ENCODE results near the gene OMA1.
A peak's percentile ranks its signal among the peaks of the same experiment; 100 is the strongest.

The OMA1 gene

GRCh38 chr1:58456470-58456869 is 90.1 kb downstream of the OMA1 start:
- no peak for DNase-seq

- DNase-seq, result no peak
Measured at GRCh38 chr1:58454807-58455206, 91.7 kb downstream of the OMA1 start.

GRCh38 chr1:58454385-58454784 is 92.1 kb downstream of the OMA1 start:
- DNase-seq, result no peak

- DNase-seq, result no peak
Measured at GRCh38 chr1:58451560-58452191, 94.8 kb downstream of the OMA1 start.

- DNase-seq, result no peak
Measured at GRCh38 chr1:58447886-58448285, 98.6 kb downstream of the OMA1 start.

GRCh38 chr1:58447042-58447441 is 99.5 kb downstream of the OMA1 start:
- peak; percentile 23 for DNase-seq

GRCh38 chr1:58446368-58446767 is 100.2 kb downstream of the OMA1 start:
- peak; percentile 61 for DNase-seq

- no peak for DNase-seq
Measured at GRCh38 chr1:58443986-58444868, 102.3 kb downstream of the OMA1 start.

GRCh38 chr1:58442114-58442513 is 104.4 kb downstream of the OMA1 start:
- DNase-seq, result peak; percentile 83

GRCh38 chr1:58441699-58442098 is 104.8 kb downstream of the OMA1 start:
- DNase-seq, result peak; percentile 90

GRCh38 chr1:58440696-58441095 is 105.8 kb downstream of the OMA1 start:
- DNase-seq, result no peak

GRCh38 chr1:58439946-58440345 is 106.6 kb downstream of the OMA1 start:
- DNase-seq, result no peak

GRCh38 chr1:58438468-58438867 is 108.1 kb downstream of the OMA1 start:
- peak; percentile 80 for DNase-seq

- DNase-seq, result peak; percentile 16
Measured at GRCh38 chr1:58437623-58438022, 108.9 kb downstream of the OMA1 start.

GRCh38 chr1:58436615-58437297 is 109.8 kb downstream of the OMA1 start:
- DNase-seq, result no peak

GRCh38 chr1:58435376-58435775 is 111.2 kb downstream of the OMA1 start:
- DNase-seq, result no peak

GRCh38 chr1:58434607-58435006 is 111.9 kb downstream of the OMA1 start:
- DNase-seq, result no peak

GRCh38 chr1:58434181-58434580 is 112.3 kb downstream of the OMA1 start:
- DNase-seq, result no peak

- DNase-seq, result peak; percentile 80
Measured at GRCh38 chr1:58432851-58433668, 113.5 kb downstream of the OMA1 start.

- no peak for DNase-seq
Measured at GRCh38 chr1:58431901-58432620, 114.5 kb downstream of the OMA1 start.

Data from NCI-H69 (cell line).